DND-41 (cell line): Measurements from ENCODE around the gene CHN2.

Experiments
- EZH2 ChIP-seq: IDR thresholded peaks from 3 replicates; pipeline ENCODE4 v1.6.1; 2012; ENCODE audit warnings: borderline replicate concordance, low read depth, mild to moderate bottlenecking, moderate library complexity, low read length, inconsistent platforms; ENCODE audit not compliant: severe bottlenecking
- TF ChIP-seq, protein P1 (sequence below): IDR thresholded peaks from 2 replicates; pipeline ENCODE4 v1.5.1; 2012; ENCODE audit warnings: borderline replicate concordance, low read length, moderate library complexity, mild to moderate bottlenecking; ENCODE audit not compliant: poor library complexity, severe bottlenecking; ENCODE audit errors: extremely low read depth

DNA sequence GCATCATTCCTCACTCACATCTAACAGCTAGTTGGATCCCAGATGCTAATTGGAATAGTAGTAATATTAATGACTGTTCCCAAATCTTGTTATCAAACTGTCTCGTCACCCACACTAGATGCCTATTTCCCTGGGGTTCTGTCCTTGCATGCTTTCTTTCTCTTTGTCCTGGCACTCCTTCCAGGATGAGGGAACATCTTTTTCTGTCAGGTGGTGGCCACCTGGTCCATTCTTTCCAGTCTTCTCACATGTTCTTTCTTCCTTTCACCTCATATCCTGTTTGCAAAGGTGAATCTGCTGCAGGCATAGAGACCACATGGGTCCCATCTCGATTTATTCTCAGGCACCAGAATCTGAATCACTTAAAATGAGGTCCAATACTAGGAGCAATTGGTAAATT lies 126.0 kb downstream of the CHN2 start:
- TF ChIP-seq, protein P1, sequence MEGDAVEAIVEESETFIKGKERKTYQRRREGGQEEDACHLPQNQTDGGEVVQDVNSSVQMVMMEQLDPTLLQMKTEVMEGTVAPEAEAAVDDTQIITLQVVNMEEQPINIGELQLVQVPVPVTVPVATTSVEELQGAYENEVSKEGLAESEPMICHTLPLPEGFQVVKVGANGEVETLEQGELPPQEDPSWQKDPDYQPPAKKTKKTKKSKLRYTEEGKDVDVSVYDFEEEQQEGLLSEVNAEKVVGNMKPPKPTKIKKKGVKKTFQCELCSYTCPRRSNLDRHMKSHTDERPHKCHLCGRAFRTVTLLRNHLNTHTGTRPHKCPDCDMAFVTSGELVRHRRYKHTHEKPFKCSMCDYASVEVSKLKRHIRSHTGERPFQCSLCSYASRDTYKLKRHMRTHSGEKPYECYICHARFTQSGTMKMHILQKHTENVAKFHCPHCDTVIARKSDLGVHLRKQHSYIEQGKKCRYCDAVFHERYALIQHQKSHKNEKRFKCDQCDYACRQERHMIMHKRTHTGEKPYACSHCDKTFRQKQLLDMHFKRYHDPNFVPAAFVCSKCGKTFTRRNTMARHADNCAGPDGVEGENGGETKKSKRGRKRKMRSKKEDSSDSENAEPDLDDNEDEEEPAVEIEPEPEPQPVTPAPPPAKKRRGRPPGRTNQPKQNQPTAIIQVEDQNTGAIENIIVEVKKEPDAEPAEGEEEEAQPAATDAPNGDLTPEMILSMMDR, result no peak
- TF ChIP-seq EZH2, result no peak
